ENCODE results near the gene ARL2BP.
"Not testable (repeated sequence)": the region's sequence is repeated elsewhere in the genome, so short reads cannot be mapped to it uniquely, and the experiment has no call there.

Gene ARL2BP

DNA sequence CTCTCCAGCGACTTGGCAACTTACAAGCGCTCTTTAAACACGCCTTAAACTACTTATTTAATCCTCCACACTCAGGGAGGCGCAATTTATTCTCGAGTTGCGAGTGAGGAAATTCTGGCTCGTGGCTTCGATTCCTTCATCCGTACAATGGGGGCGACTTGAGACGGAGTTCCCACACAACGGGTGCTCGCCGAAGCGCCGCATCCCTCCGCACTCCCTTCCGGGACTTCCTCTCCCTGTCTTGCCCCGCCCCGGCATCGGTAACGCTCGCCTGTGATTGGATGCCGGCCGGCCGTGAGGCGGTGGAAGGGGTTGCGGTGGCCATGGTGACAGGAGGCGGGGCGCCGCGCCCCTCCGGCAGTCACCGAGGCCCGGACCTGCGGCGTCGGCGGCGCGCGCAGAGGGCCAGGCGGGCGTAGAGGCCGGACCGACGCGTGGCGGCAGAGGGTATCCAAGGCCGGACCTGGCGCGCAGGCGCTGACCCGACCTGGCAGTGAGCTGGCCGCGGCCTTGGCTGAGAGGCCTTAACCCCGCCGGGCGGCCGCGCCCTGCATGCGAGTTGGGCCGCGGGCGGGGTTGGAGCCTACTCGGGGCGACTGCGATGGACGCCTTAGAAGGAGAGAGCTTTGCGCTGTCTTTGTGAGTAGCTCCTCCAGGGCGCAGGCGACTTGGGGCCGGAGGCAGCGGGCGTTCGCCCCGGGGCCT, at the start of gene ARL2BP:
Gene ARL2BP, plus strand, starts transcription at position 493 of the 705 bp plus-strand sequence. Its CDS starts 109 bp downstream, at position 602.
- DNase-seq: peak; percentile 95

GRCh38 chr16:57196286-57196685, 48.8 kb upstream of the ARL2BP start:
- no peak for DNase-seq

DNA sequence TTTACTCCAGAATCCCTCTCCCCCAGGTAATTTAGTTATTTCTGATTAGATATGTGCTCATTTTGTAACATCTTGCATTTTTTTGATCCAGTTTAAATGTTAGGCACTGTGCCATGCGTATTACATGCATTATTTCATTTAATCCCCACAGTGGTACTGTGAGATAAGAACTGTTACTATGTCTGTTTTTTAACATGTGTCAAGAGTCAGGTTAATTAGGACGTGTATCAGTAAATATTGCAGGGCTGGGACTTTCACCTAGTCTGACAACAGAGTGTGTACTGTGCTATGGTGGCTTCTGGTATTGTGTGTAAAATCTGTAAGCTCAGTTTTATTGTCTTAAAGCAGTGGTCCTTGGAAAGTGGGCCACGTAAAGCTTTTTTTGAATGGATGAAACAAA, 48.3 kb upstream of the ARL2BP start:
- DNase-seq: no peak

DNA sequence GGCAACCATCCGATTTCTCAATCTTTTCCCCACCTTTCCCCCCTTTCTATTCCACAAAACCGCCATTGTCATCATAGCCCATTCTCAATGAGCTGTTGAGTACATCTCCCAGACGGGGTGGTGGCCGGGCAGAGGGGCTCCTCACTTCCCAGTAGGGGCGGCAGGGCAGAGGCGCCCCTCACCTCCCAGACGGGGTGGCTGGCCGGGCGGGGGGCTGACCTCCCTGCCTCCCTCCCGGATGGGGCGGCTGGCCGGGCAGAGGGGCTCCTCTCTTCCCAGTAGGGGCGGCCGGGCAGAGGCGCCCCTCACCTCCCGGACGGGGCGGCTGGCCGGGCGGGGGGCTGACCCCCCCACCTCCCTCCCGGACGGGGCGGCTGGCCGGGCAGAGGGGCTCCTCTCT, 44.7 kb upstream of the ARL2BP start:
- not testable (repeated sequence) for DNase-seq

- DNase-seq: not testable (repeated sequence)
These were observed 44.1 kb upstream of the ARL2BP start for GRCh38 chr16:57200926-57201325.

DNA sequence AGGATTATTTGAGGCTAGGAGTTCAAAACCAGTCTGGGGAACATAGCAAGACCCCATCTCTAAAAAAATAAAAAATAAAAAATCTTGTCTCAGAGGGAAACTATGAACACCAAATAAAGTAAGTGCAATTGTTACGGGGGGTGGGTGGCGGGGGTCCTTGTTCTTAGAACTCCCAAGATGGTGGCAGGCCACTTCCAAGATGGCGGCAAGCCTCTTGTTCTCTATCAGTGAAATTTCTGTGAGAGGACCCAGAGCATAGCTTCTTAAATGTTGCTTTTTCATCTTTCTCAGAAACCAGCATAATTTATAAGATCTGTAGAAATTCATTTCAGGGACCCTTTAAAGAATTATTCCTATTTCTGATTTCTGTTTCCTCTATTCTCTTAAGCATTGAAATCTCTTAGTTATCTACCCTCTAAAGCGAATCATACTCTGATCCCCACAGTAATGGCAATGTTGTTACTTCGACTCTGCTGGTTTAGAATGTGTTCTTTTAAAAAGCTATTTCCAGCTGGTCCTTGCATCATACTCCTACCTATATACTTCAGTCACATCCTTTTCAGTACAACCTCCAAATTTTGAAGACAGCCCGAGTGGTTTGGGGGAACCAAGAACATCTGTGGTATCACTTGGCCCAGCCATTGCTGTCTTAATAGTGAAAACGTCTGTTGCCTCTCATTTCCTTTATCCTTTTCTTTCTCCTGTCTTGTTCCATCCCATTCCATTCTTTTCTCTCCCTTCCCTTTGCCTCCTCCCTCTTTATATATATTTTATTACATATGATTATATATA, 42.8 kb upstream of the ARL2BP start:
- no peak for DNase-seq

DNA sequence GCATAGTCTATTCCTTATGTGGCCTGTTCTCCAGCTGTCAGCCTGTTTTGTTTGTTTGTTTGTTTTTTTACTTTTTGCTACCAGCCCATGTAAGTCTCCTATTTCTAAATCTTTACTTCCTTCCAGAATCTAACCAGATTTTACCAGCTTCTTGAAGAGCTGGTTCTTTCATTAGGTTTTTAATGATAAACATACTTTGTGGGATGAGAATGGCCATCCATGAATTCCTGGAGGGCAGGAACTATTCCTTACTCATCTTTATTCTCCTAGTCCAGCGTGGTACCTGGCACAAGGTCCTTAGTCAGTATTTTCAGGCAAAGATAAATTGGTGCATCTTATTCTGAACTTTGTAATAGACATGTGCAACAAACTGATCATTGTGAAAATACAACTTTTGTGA, 41.6 kb upstream of the ARL2BP start:
- no peak for DNase-seq

DNA sequence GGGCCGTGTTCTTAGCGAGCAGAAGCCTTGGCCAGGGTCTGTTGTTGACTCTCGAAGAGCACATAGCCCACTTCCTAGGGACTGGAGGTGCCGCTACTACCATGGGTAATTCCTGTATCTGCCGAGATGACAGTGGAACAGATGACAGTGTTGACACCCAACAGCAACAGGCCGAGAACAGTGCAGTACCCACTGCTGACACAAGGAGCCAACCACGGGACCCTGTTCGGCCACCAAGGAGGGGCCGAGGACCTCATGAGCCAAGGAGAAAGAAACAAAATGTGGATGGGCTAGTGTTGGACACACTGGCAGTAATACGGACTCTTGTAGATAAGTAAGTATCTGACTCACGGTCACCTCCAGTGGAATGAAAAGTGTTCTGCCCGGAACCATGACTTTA, 40.4 kb upstream of the ARL2BP start:
- DNase-seq: no peak

DNA sequence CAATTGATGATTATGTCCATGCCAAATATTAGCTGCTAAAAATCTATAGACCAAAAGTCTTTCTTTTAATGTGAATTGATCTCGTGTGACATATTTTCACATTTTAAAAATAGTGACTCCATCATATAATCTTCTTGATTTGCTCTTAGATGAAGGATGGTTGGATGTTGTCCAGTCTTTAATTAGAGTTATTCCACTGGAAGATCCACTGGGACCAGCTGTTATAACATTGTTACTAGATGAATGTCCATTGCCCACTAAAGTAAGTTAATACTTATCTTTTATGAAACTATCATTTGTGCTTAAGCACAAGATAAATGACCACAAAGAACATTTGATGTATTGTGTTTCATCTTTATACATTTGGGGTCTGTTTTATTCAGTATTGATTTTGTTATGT, 36.1 kb upstream of the ARL2BP start:
- DNase-seq: no peak

GRCh38 chr16:57209780-57210179, 35.3 kb upstream of the ARL2BP start:
- no peak for DNase-seq

DNA sequence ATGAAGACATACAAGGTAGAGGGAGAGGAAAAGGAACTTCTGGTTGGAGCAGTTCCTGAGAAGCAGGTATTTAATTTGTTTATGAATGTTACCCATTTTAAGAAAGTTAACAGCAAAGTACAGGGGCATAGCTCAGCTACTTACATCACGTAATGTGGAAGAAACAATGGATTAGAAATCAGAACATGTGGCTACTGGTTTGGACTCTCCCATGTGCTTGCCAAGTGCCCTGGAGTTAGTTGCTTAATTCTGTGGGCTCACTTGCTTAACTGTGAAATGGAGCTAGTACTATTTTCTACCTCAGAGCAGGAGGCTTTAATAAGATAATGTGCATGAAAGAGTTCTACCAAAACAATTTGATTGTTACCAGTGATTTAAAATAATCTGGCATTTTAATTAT, 31.6 kb upstream of the ARL2BP start:
- DNase-seq: no peak

GRCh38 chr16:57216968-57217367, 28.1 kb upstream of the ARL2BP start:
- no peak for DNase-seq

DNA sequence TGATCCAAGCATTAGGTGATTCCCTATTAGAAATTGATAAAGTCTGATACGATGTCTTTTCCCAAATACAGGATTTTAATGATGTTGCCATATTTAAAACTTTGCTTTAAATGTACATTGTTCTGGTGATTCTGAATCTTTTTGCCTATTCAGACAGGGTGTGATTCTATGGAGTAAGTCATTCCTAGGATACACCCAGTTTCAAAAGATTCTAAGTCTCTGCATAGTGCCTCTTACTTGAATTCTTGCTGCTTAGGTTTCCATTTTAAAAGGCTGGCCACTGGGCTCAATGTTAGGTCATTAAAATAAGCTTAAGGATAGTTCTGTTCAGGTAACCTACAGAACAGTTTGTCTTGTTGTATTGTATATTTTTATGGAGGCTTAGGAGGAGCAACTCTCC, 22.0 kb upstream of the ARL2BP start:
- no peak for DNase-seq

DNA sequence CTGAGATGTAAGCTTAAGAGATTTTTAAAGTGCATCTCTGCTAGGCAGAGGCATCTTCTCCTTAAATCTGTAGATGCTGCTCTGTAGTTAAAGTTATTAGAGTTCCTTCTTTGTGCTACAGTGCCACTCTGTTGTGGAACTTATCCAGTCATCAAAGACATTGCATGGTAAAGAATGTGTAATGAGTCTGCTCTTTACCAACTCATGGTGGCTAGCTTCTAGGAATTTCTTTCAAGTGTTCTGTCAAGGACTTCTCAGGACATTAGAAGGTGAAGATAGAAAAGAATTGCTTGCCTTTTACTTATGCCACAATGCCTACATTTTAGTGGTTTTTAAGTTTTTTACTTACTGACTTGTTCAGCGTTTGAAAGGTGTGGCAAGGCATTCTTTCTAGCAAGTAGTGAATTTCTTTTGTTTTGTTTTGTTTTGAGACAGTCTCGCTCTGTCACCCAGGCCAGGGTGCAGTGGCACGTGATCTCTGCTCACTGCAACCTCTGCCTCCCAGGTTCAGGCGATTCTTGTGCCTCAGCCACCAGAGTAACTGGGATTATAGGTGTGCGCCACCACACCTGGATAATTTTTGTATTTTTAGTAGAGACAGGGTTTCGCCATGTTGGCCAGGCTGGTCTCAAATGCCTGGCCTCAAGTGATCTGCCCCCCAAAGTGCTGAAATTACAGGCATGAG, 20.3 kb upstream of the ARL2BP start:
- no peak for DNase-seq

DNA sequence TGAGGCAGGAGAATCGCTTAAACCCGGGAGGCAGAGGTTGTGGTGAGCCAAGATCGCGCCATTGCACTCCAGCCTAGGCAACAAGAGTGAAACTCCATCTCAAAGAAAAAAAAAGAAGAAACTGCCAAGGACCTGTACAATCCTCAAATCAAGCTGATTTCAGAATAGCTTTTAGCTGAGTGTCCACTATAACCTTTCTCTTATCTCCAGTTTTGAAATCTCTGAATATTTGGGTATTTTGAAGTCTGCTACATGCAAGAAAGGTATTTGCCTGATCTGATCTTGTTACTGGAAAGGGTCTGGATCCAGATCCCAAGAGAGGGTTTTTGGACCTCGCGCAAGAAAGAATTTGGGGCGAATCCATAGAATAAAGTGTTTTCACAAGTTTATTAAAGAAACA, 19.1 kb upstream of the ARL2BP start:
- no peak for DNase-seq

GRCh38 chr16:57226701-57227621, 18.1 kb upstream of the ARL2BP start:
- no peak for DNase-seq

- DNase-seq: no peak
These were observed 16.0 kb upstream of the ARL2BP start for GRCh38 chr16:57229079-57229478.

DNA sequence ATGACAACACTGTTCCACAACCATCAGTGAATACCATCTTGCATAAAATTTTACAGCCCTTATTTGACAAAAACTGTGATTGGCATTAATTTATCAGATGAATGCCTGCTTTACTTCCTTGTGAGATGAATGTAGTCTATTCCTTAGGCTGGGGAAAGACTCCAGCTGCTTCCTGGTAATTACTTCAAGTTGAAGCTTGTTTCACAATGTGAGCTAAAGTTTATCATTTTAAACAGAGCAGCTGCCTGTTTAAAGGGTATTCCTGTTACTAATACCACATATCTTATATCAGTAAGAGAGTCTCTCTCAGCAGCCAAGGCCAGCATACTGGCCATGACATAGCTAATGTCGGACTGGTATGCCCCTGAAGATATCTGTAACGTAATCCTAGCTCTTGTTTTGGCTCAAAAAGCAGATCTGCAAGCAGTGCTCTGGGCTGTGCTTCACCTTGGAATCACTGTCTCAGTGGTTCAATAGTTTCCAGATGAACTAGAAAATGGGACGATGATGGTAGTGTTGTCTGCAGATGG, 13.2 kb upstream of the ARL2BP start:
- DNase-seq: no peak

DNA sequence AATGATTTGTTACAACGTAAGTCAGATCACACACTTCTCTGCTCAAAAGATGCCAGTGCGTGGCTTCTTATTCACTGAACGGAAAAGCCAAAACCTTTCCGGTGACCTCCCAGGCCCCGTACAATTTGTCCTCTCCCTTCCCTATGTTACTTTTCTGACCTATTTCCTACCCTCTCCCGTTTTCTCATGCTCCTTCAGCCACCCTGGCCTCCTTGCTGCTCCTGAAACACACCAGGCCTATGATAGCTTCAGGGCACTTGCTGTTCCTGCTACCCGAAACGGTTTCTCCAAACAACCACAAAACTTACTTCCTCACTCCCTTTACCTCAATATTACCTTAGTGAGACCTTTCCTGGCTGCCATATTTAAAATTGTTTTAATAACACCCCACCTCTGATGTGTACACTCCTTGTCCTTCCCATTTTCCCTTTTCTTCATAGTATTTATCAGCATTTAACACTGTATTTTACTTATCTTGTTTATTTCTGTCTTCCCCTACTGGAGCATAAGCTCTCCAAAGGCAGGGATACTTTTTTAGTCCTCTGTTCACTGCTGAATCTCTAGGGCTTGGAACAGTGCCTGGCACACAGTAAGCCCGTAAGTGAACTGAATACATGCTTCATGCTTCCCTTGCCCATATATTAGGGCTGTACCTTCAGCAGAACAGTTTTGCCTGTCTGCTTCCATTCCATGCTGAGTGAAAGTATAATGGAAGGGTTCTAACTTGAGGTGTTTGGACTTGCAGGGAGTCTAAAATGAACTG, 10.9 kb upstream of the ARL2BP start:
- no peak for DNase-seq

GRCh38 chr16:57234707-57235092, 10.4 kb upstream of the ARL2BP start:
- no peak for DNase-seq

DNA sequence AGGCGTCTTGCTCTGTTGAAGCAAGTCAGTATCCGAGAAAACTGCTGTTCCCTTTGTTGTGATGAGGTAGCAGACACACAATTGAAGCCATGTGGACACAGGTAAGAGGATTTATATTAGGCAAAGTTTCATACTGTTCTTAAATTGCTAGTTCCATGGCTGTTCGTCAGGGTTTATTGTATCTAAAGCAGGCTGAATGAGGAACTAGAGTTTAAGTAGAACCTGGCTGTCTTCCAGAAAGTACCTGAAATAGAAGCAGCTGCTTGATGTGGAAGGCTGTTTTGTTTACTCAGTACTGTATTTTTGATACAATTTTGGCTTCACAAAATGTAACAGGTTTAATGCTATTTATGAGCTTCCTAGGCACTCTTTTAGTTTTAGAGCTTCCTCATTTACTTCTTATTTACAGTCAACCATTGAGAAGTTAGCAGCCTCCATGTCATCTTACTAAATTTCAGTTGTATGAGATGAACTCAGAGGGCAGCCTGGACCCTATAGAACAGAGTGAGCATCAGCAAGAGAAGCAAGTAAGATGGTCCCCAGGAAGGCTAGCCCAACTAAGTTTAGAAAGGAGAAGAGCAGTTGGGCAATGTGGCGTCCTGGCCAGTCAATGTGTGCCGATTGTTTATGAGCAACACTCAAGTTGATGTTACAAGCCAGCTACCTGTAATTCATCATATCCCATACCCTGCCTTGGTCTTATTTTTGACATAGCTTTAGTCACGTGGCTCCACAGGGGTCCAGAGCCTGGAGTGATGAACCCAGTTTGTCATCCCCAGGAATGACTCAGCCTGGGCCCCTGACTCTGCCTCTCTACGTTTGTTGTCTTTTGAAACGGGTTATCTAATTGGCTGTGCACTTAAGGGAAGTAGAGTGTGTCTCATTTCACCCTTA, 9.7 kb upstream of the ARL2BP start:
- DNase-seq: no peak

Measured in activated T-cell treated with anti-CD3 and anti-CD28 coated beads for 4 hours (primary cell).